ENCODE measurements around the gene SBF2.

- TF ChIP-seq EP300 (IDR thresholded peaks at IDR 0.05): no peak
- no peak for TF ChIP-seq POLR2AphosphoS5 (IDR thresholded peaks at IDR 0.05)
Measured at GRCh38 chr11:10149553-10149952, 144.5 kb downstream of the SBF2 start.

All from gastroesophageal sphincter (tissue), 2 donors.